ENCODE data around the gene ARID5A.

The ARID5A gene

DNA sequence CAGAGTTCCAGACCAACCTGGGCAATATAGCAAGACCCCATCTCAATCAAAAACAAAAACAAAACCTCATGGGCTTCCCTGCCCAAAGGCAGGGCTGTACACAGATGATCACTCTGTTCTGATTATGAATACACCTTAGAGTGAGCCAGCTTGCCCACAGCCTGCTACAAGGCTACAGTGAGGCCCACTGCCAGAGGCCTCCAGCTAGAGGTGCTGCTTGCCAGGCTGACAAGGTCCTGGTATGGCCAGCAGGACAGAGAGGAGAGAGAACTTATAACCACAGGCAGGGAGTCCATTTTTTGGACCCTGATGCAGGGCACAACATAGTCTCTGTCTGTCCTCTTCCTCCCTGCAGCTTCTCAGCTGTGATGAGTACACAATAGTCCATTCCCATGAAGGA lies 60.0 kb downstream of the ARID5A start:
- Histone ChIP-seq H3K27ac (ENCODE audit: insufficient read depth, low read length, poor library complexity, severe bottlenecking) (no peak overlapping the region), H3K4me1 (ENCODE audit: control insufficient read depth, insufficient read depth, low read length, poor library complexity, severe bottlenecking) (peaks cover 20% of the 10 kb centered on the region), H3K4me3 (ENCODE audit: insufficient read depth, low read depth, low read length, poor library complexity, severe bottlenecking) (no peak overlapping the region), H3K27me3 (replicated peaks; ENCODE audit: control insufficient read depth, insufficient read depth, low read length, poor library complexity, severe bottlenecking) (no peaks in the 10 kb centered on the region), H3K9me3 (ENCODE audit: control insufficient read depth, low read length) (no peaks in the 10 kb centered on the region), H3K36me3 (ENCODE audit: control insufficient read depth, insufficient read depth, low read length) (peaks cover 61% of the 10 kb centered on the region)
- no peak for DNase-seq

DNA sequence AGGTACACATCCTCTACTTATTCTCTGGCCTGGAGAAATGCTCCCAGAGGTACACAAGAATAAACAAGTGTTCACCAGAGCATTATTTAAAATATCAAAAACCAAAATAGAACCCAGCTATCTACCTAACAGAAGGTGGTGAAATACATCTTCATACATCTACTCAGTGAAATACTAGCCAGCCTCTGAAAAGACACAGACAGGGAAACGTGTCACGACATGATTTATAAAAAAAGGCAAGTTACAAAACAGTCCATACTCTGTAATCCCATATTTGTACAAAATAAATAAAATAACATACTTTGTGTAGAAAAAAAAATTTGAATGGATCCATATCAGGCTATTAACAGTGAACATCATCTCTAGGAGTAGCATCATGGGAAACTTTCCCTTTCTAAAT lies 63.4 kb downstream of the ARID5A start:
- Histone ChIP-seq H3K4me3 (ENCODE audit: insufficient read depth, low read depth, low read length, poor library complexity, severe bottlenecking) (no peak overlapping the region), H3K36me3 (ENCODE audit: control insufficient read depth, insufficient read depth, low read length) (peaks cover 75% of the 10 kb centered on the region), H3K27ac (ENCODE audit: insufficient read depth, low read length, poor library complexity, severe bottlenecking) (no peak overlapping the region), H3K27me3 (replicated peaks; ENCODE audit: control insufficient read depth, insufficient read depth, low read length, poor library complexity, severe bottlenecking) (no peaks in the 10 kb centered on the region), H3K4me1 (ENCODE audit: control insufficient read depth, insufficient read depth, low read length, poor library complexity, severe bottlenecking) (peaks cover 5% of the 10 kb centered on the region), H3K9me3 (ENCODE audit: control insufficient read depth, low read length) (no peaks in the 10 kb centered on the region)
- DNase-seq = no peak

GRCh38 chr2:96601382-96602292 lies 65.1 kb downstream of the ARID5A start:
- no peaks in the 10 kb centered on the region for H3K4me1 ChIP-seq (ENCODE audit: control insufficient read depth, insufficient read depth, low read length, poor library complexity, severe bottlenecking)
- H3K4me3 ChIP-seq (ENCODE audit: insufficient read depth, low read depth, low read length, poor library complexity, severe bottlenecking) = no peak overlapping the region
- H3K9me3 ChIP-seq (ENCODE audit: control insufficient read depth, low read length) = no peaks in the 10 kb centered on the region
- DNase-seq = no peak
- no peaks in the 10 kb centered on the region for H3K27me3 ChIP-seq (replicated peaks; ENCODE audit: control insufficient read depth, insufficient read depth, low read length, poor library complexity, severe bottlenecking)
- peaks cover 77% of the 10 kb centered on the region for H3K36me3 ChIP-seq (ENCODE audit: control insufficient read depth, insufficient read depth, low read length)
- no peak overlapping the region for H3K27ac ChIP-seq (ENCODE audit: insufficient read depth, low read length, poor library complexity, severe bottlenecking)

All from effector memory CD4-positive, alpha-beta T cell (primary cell).